ENCODE data around the gene ZFR. TPM values are rescaled to one million over a fixed set of nuclear protein-coding genes. Genes with fewer than 3 reads are reported as not detected.

ZFR gene
- total RNA-seq, 2 experiments from 2014 or later = 58.1 to 61.1 TPM

Small RNA genes lying within 50 kb of the gene (microRNA-seq; reads per million reads assigned to microRNA genes)
- 14.9 reads per million, percentile 41 among the genes with 10 or more reads in this experiment for gene MIR579 (ENCODE audit: borderline microRNAs expressed, borderline number of aligned reads, borderline replicate concordance)

Other genes with a start within 250 kb of the ZFR start
- 10 to 100 TPM; 22.3 to 22.4 TPM for gene MTMR12, start 131.8 kb downstream of the ZFR start, total RNA-seq
- 100 to 1,000 TPM; 528 to 531 TPM for gene SUB1, start 140.8 kb upstream of the ZFR start, total RNA-seq

Data from activated CD4-positive, alpha-beta memory T cell treated with anti-CD3 and anti-CD28 coated beads for 36 hours (primary cell).